PFSK-1 (cell line): ENCODE results near the gene RGS9.

Experiments used
- FOXP2 ChIP-seq: optimal IDR thresholded peaks from 2 replicates; pipeline ENCODE3; 2011; ENCODE audit warnings: borderline replicate concordance, control low read depth, inconsistent platforms; ENCODE audit not compliant: insufficient read depth; ENCODE audit errors: extremely low read length, extremely low read depth
- POLR2AphosphoS5 ChIP-seq: IDR thresholded peaks from 2 replicates; pipeline ENCODE4 v1.6.1; 2012; ENCODE audit warnings: low read depth, mild to moderate bottlenecking, control low read depth, low read length, moderate library complexity
- SIN3A ChIP-seq: IDR thresholded peaks from 2 replicates; pipeline ENCODE4 v1.6.1; 2012; ENCODE audit warnings: mild to moderate bottlenecking, low read length, moderate library complexity, borderline replicate concordance; ENCODE audit not compliant: insufficient read depth
- TAF1 ChIP-seq: IDR thresholded peaks from 2 replicates; pipeline ENCODE4 v1.6.1; 2012; ENCODE audit warnings: low read length, control low read depth, borderline replicate concordance; ENCODE audit not compliant: insufficient read depth
- TF ChIP-seq, protein P1 (sequence below), 2 experiments: IDR thresholded peaks; 2 replicates each; pipeline versions ENCODE4 v1.6.1 to v1.8.0; 2011 to 2012; ENCODE audit warnings: low read depth in 2 of 2, low read length in 2 of 2, control low read depth in 1 of 2, inconsistent platforms in 1 of 2, mild to moderate bottlenecking in 1 of 2, moderate library complexity in 1 of 2; ENCODE audit not compliant: insufficient read depth in 1 of 2

Gene RGS9

GRCh38 chr17:65225061-65225460, 87.9 kb downstream of the RGS9 start:
- no peak for TF ChIP-seq POLR2AphosphoS5
- no peak for TF ChIP-seq SIN3A
- no peak for TF ChIP-seq FOXP2
- TF ChIP-seq, protein P1, sequence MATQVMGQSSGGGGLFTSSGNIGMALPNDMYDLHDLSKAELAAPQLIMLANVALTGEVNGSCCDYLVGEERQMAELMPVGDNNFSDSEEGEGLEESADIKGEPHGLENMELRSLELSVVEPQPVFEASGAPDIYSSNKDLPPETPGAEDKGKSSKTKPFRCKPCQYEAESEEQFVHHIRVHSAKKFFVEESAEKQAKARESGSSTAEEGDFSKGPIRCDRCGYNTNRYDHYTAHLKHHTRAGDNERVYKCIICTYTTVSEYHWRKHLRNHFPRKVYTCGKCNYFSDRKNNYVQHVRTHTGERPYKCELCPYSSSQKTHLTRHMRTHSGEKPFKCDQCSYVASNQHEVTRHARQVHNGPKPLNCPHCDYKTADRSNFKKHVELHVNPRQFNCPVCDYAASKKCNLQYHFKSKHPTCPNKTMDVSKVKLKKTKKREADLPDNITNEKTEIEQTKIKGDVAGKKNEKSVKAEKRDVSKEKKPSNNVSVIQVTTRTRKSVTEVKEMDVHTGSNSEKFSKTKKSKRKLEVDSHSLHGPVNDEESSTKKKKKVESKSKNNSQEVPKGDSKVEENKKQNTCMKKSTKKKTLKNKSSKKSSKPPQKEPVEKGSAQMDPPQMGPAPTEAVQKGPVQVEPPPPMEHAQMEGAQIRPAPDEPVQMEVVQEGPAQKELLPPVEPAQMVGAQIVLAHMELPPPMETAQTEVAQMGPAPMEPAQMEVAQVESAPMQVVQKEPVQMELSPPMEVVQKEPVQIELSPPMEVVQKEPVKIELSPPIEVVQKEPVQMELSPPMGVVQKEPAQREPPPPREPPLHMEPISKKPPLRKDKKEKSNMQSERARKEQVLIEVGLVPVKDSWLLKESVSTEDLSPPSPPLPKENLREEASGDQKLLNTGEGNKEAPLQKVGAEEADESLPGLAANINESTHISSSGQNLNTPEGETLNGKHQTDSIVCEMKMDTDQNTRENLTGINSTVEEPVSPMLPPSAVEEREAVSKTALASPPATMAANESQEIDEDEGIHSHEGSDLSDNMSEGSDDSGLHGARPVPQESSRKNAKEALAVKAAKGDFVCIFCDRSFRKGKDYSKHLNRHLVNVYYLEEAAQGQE (IDR thresholded peaks at IDR 0.05; ENCODE audit: insufficient read depth in 1 of 2, low read depth in 2 of 2, low read length in 2 of 2), result no peak
- TF ChIP-seq TAF1, result no peak

- TF ChIP-seq TAF1 (no peak), FOXP2 (no peak), SIN3A (no peak), POLR2AphosphoS5 (no peak)
- TF ChIP-seq, protein P1 (IDR thresholded peaks at IDR 0.05; ENCODE audit: insufficient read depth in 1 of 2, low read depth in 2 of 2, low read length in 2 of 2), result no peak
Measured at GRCh38 chr17:65226227-65226626, 89.1 kb downstream of the RGS9 start.

DNA sequence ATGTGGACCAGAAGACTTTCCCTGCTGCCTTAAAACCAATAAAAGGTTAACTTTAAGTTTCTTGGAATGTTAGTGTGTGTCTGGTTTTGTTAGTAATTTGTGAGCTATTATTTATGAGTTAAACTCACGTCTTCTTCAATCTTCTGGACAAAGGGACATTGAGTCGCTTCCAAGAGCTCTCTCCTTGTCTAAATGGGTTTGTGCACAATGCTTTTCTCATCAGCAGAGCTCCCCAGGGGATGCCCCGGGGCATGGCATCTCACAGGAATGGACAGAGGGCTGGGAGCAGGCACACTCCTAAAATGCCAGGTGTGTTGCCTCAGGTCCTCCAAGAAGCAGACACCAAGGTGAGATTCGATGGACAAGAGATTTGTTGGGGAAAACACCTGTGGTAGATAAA, 90.5 kb downstream of the RGS9 start:
- no peak for TF ChIP-seq TAF1
- TF ChIP-seq POLR2AphosphoS5, result no peak
- TF ChIP-seq SIN3A, result no peak
- TF ChIP-seq FOXP2, result no peak
- TF ChIP-seq, protein P1 (IDR thresholded peaks at IDR 0.05; ENCODE audit: insufficient read depth in 1 of 2, low read depth in 2 of 2, low read length in 2 of 2), result no peak

- no peak for TF ChIP-seq FOXP2
- TF ChIP-seq, protein P1 (IDR thresholded peaks at IDR 0.05; ENCODE audit: insufficient read depth in 1 of 2, low read depth in 2 of 2, low read length in 2 of 2), result no peak
Measured at GRCh38 chr17:65228287-65228686, 91.1 kb downstream of the RGS9 start.

GRCh38 chr17:65228734-65229620, 91.8 kb downstream of the RGS9 start:
- TF ChIP-seq TAF1 (no peak), FOXP2 (no peak), SIN3A (no peak), POLR2AphosphoS5 (no peak)
- TF ChIP-seq, protein P1 (IDR thresholded peaks at IDR 0.05; ENCODE audit: insufficient read depth in 1 of 2, low read depth in 2 of 2, low read length in 2 of 2), result no peak
